ENCODE results near the gene FAR2. TPM values are rescaled to one million over a fixed set of nuclear protein-coding genes. Genes with fewer than 3 reads are reported as not detected.

Gene FAR2
- total and polyA plus RNA-seq, 2 donors (not counting 3 experiments of a cell fraction or from before 2014, with no cell fraction given) = 32.3 to 61.7 TPM

DNA sequence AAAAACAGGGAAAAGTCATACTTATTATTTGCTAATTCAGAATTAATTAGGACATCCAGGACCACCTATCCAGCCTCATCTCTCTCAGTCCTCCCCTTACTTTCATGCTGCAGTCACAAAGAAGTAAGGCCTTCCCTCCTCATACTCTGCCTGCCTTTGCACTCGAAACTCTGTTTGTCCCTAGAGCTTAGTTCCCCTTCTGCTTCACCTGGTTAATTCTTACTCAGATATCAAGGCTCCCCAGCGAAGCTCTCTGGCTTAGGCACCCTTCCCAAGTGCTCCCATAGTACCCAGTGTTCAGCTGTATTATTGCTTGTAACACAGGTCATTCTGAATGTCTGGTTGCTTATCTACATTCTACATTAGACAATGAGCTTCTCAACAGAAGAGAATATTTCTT, 150.6 kb downstream of the FAR2 start:
- CTCF ChIA-PET = interaction anchor here (0.6 to 1.2 kb wide), 2 partner anchors 8 to 211 kb away, joined by 3 read pairs; no protein-coding TSS in a partner anchor
- no peaks in the 10 kb centered on the region for H3K4me1 ChIP-seq (ENCODE audit: control insufficient read depth, extremely low read depth, insufficient read depth, low read length)
- no peak for DNase-seq (ENCODE audit: low read depth, low spot score)
- H3K4me2 ChIP-seq (ENCODE audit: insufficient read depth, low read length) = no peak overlapping the region
- no peaks in the 10 kb centered on the region for H4K20me1 ChIP-seq (replicated peaks; ENCODE audit: control insufficient read depth, extremely low read depth, insufficient read depth, low read length)
- FAIRE-seq = no peak
- TF ChIP-seq EZH2 (IDR thresholded peaks at IDR 0.05; ENCODE audit: borderline replicate concordance, low read depth, low read length, severe bottlenecking) (no peak), POLR2AphosphoS5 (IDR thresholded peaks at IDR 0.05; ENCODE audit: insufficient read depth, low read depth, low read length) (no peak), POLR2A (IDR thresholded peaks at IDR 0.05; ENCODE audit: low read depth, low read length) (no peak), JUN (IDR thresholded peaks at IDR 0.05; ENCODE audit: borderline replicate concordance, insufficient read depth, insufficient read length, low read depth) (no peak), MYC (IDR thresholded peaks at IDR 0.05; ENCODE audit: low read depth, low read length) (no peak), GATA2 (IDR thresholded peaks at IDR 0.05; ENCODE audit: insufficient read depth, insufficient read length, low read depth, low read length) (no peak), FOS (IDR thresholded peaks at IDR 0.05; ENCODE audit: borderline replicate concordance, insufficient read depth, low read length) (no peak)
- TF ChIP-seq, protein P1, sequence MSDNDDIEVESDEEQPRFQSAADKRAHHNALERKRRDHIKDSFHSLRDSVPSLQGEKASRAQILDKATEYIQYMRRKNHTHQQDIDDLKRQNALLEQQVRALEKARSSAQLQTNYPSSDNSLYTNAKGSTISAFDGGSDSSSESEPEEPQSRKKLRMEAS (IDR thresholded peaks at IDR 0.05; ENCODE audit: insufficient read depth, insufficient read length) = no peak
- TF ChIP-seq, protein P2, sequence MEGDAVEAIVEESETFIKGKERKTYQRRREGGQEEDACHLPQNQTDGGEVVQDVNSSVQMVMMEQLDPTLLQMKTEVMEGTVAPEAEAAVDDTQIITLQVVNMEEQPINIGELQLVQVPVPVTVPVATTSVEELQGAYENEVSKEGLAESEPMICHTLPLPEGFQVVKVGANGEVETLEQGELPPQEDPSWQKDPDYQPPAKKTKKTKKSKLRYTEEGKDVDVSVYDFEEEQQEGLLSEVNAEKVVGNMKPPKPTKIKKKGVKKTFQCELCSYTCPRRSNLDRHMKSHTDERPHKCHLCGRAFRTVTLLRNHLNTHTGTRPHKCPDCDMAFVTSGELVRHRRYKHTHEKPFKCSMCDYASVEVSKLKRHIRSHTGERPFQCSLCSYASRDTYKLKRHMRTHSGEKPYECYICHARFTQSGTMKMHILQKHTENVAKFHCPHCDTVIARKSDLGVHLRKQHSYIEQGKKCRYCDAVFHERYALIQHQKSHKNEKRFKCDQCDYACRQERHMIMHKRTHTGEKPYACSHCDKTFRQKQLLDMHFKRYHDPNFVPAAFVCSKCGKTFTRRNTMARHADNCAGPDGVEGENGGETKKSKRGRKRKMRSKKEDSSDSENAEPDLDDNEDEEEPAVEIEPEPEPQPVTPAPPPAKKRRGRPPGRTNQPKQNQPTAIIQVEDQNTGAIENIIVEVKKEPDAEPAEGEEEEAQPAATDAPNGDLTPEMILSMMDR (IDR thresholded peaks at IDR 0.05; ENCODE audit: extremely low read depth in 1 of 2, insufficient read depth in 1 of 2, low read depth in 1 of 2, low read length in 2 of 2) = no peak
- no peaks in the 10 kb centered on the region for H3K9me1 ChIP-seq (replicated peaks; ENCODE audit: control insufficient read depth, extremely low read depth, insufficient read depth, low read length)
- BruUV-seq (replicated peaks) = no TSS peak
- H3K36me3 ChIP-seq (ENCODE audit: control insufficient read depth in 2 of 2, extremely low read depth in 1 of 2, insufficient read depth in 2 of 2, low read length in 2 of 2) = no peaks in the 10 kb centered on the region
- no peak overlapping the region for H3K4me3 ChIP-seq (replicated peaks in 1 of 3; ENCODE audit: insufficient read depth in 1 of 3, low read depth in 1 of 3, low read length in 3 of 3)
- H3K9me3 ChIP-seq (replicated peaks; ENCODE audit: control insufficient read depth, insufficient read depth, low read length) = no peaks in the 10 kb centered on the region
- no peak overlapping the region for H3K9ac ChIP-seq (replicated peaks; ENCODE audit: extremely low read depth, insufficient read depth, low read length)
- intact Hi-C loops (cut with micrococcal nuclease) = loop anchor here (10.0 kb wide), 1 partner anchor 215 kb away; no protein-coding TSS in a partner anchor
- POLR2A ChIA-PET = no interaction called here
- dilution Hi-C loops (cut with MboI; ENCODE audit: extremely low pct_ligation_motif_present, low sequenced_read_pairs) = no loop called here
- H3K27ac ChIP-seq (ENCODE audit: insufficient read depth, low read depth, low read length) = no peak overlapping the region
- no peaks in the 10 kb centered on the region for H3K79me2 ChIP-seq (ENCODE audit: control insufficient read depth, insufficient read depth, low read length)
- H3K27me3 ChIP-seq (ENCODE audit: control insufficient read depth in 2 of 2, insufficient read depth in 2 of 2, low read length in 2 of 2) = no peaks in the 10 kb centered on the region
- H2AFZ ChIP-seq (ENCODE audit: low read depth, low read length) = no peak overlapping the region

Measured in endothelial cell of umbilical vein (primary cell).